IPS-NIHi11 (cell line): ENCODE data around the gene TNFSF10.
A peak's percentile ranks its signal among the peaks of the same experiment; 100 is the strongest.

Experiments used
- DNase-seq: peaks from one replicate; pipeline ENCODE4 v3.0.0; 2012; ENCODE audit warnings: mixed read lengths, low spot score

Gene TNFSF10

GRCh38 chr3:172516318-172517214, 6.7 kb downstream of the TNFSF10 start:
- no peak for DNase-seq

DNA sequence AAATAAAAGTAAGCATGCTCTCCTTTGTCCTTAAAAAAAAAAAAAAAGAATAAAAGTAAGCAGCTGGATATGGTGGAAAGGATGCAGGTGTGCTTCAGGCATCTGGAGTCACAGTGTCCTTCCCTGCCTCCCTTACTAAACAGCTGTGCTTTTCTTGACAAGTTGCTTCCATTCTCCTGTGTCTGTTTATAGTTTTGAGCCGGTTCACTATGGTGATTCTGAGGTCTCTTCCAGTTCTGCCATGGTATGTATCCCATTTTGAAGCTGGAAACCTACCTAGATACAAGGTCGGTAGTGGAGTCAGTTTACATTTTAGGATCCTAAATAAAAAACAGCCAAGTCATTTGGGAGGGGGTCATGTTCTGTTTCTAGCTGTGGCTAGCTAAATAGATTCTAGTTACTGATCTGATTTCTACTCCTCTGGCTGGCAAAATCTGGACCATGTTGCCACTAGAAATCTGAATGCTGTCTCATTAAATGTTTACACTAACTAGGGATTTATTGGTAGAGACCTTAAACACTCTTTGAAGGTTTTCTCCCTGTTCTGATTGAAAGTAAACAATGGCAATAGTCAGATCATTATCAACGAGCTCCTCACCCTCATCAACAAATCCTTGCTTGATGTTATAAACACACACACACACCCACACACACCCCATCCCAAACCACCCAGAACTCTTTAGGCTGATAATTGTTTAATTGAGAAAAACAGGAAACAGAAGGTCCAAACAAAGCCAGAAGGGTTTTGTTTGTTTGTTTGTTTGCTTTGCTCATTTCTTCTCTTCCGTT, 7.9 kb downstream of the TNFSF10 start:
- no peak for DNase-seq

GRCh38 chr3:172514678-172515077, 8.6 kb downstream of the TNFSF10 start:
- DNase-seq: no peak

DNA sequence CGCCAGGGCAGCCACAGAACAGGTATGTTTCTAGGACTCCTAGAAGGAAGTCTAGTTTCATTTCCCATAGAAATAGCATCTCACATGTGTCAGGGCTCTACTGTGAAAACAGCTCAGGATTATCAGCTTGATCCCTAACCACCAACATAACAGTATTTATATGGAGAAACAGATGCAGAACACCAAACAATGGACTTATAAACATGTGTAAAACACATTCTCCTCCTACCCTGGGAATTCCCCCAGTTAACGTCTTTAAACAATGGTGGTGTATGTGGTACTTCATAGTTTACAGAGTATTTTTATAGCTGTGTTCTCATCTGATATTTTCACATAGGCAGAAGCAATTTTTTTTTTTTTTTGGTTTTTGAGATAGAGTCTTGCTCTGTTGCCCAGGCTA, 9.7 kb downstream of the TNFSF10 start:
- no peak for DNase-seq

DNA sequence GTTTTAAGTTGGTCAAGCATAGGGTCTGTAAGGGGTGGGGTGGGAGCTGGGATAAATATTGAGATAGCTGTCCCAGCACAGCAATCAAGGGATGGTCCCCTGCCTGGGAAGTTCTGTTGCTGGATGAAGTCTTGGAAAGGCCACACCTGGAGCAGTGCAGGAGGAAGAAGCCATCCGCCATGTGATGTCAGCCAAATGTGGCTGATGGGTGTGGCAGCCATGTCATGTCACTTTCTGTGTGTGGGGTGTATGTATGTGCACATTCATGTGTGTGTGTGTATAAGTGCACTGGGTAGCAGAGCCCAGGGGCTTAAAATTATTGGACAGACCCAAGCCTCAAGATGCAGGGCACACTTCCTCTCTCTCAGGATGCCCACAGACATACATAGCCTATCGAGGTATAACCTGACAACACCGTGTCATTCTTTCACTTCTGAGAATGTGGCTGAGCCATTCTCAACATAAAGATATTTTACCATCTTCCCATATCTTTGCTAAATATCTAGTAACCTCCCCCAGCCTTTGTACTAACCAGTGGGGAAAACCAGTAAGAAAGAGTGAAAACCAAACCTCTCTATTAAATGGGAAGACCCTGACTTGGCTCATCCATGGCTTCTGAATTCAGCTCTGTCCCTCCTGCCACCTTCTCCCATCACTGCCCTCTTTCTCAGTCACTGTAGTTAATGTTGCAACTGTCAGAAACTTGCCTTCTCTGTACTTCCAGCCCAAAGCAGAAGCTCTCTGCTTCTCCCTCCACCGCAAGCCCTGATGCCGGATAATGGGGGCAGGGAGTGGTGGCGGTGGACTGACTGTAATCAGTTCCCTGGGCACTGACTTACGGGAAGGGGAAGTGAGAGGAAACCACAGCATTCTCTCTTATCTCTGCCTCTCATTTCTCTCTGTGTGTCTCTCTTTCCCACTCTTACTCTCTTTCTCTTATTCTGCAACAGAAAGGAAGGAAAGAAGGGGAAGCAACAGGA, 11.2 kb downstream of the TNFSF10 start:
- no peak for DNase-seq

DNA sequence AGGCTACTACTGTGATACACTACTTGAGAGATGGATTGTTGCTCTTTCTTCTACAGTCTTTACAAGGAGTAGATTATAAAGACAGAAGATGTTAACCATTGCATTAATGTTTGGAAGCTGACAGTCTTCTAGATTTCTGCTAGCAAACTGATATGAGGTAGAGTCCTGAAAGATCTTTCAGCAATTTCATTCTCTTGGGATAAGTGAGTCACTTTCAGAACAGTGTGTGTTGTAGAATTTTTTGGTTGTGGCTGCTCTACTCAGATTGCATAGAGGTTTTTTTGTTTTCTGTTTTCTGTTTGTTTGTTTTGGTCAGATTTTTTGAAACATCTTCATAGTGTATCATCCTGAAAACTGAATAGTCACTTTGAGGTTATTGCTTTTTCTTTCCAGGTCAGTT, 17.1 kb downstream of the TNFSF10 start:
- no peak for DNase-seq

- DNase-seq: no peak
Measured at GRCh38 chr3:172501540-172501939, 21.7 kb downstream of the TNFSF10 start.

DNA sequence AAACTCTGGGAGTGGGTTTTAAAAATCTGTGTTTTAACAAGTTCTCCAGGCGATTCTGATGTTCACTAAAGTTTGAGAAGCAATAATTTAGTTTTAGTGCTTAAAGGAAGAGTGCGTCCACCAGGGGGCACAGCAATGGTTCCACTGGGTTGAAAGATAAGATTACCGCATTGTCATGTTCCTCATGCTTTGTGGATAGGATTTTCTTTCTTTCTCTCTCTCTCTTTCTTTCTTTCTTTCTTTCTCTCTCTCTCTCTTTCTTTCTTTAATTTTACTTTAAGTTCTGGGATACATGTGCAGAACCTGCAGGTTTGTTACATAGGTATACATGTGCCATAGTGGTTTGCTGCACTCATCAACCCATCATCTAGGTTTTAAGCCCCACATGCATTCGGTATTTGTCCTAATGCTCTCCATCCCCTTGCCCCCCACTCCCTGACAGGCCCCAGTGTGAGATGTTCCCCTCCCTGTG, 33.0 kb downstream of the TNFSF10 start:
- peak; percentile 65 for DNase-seq

DNA sequence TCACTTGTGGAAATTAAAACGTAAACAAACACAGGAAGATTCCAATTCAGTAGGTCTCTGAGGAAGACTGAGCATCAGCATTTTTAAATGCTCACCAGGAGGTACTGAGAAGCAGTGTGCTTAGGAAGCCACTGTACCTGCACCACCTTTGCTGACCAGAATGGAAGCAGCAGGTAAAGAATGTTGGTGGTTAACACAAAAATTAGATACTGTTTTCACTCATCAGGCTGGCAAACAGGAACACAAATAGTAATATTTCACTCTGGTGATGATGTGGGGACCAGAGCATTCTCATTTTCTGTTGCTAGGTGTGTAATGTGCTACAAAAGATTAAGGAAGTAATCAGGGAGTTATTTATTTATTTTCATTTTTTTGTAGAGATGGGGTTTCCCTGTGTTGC, 45.1 kb downstream of the TNFSF10 start:
- no peak for DNase-seq

DNA sequence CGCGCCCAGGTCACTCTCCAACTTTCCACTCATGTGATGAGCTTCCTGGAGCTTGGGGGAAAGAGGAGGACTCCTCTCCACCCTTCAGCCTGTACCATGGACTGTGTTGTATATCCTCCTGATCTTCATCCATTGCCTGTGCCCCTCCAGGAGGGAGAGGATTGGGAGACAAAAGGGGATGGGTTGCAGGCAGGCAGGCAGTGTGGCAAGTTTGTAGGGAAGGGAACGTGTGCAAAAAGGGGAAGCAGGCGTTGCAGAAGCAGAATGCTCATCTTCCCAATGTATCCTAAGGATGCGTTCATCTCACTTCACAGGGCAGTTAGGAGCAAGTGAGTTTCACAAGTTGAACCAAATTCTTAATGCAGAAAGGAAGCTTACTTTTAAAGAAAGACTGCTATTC, 46.9 kb downstream of the TNFSF10 start:
- DNase-seq: no peak

DNA sequence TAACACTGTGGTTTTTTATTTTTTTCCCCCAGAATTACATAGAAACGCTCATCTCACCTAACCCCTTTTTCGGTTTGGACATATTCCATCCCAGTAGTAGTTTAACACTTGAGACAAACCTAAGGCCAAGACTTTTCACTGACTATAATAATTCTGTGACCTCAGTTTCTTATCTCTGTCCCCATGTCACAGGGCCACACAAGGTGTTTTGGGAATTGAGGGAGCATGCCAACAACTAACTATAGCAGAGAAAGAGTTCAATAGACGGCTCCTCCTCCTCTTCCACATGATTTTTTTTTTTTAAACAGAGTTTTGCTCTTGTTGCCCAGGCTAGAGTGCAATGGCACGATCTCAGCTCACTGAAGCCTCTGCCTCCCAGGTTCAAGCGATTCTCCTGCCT, 47.5 kb downstream of the TNFSF10 start:
- DNase-seq: no peak

DNA sequence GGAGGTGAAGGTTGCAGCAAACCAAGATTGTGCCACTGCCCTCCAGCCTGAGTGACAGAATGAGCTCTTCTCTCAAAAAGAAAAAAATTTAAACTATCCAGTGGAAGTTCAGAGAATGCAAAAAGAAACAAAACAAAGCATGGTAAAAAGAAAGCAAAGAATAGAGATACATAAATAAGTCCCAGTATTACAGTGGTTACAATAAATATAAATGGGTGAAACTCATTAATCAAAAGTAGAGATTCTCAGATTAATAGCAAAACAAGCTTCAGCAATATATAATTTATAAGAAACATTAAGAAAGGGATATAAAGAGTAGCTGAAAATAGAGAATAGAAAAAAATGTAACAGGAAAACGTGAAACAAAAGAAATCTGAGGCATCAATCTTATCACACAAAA, 51.3 kb downstream of the TNFSF10 start:
- no peak for DNase-seq

GRCh38 chr3:172470588-172470987, 52.6 kb downstream of the TNFSF10 start:
- no peak for DNase-seq

DNA sequence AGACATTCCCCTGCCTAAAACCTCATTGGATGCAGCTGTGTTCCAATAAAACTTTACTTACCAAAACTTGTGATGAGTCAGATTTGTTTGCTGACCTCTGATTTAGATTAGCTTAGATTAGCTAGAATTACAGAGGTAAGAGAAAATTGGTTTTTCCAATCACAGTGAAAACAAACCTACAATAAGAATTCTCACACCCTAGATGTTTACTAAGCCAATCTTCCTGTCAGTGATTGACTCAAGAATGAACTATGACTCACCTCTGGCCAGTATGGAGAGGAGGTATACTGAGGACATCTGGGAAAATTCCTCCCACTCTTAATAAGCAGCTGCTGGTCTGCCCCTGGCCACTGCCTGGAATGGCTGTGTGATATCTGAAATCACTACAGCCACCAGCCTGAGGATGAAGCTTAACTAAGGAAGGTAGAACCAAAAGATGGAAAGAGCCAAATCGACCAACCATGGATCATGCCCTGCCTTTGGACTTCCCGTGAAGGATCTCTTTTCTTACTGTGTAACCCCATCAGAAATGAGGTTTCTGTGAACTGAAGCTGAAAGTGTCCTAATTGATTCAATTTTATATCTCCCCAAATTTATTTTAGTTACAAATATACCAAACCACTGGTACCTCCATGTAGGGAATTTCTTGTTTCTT, 55.9 kb downstream of the TNFSF10 start:
- DNase-seq: no peak

- DNase-seq: no peak
Measured at GRCh38 chr3:172466553-172467130, 56.6 kb downstream of the TNFSF10 start.

DNA sequence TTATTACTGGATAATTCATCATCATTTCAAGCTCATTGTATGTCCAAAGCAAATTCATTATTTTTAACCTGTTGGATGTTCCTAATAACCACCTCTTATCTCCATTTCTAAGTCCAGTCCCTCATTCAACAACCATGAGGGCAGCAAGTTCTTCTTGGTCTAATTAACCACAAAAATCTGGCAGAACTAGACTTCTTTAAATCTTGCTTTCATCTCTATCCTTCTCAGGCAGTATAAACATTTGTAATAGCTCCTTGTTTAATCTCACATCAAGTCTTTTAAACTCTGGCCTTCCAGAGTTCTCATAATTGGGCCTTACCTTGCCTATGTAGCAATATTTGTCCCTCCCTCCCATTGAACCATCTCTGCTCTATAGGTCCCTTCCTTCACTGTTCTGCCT, 57.9 kb downstream of the TNFSF10 start:
- no peak for DNase-seq

DNA sequence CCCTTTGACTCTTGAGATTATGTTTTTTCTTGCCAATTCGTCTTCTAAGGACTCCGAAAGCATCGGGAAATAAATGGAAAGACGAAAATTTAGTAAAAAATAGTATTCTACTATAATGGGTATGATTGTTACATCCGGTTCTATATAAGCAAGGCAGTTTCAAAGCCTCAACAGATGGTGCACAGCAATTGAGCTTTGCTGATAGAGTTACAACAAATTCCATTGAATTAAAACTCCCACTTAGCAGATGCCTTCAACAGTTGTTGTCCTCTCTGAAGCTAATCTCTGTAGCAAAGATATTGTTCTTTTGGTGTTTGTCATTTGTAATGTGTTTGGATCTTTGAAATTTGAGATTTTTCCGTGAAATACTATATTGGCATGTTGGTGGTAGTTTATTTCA, 58.9 kb downstream of the TNFSF10 start:
- no peak for DNase-seq

DNA sequence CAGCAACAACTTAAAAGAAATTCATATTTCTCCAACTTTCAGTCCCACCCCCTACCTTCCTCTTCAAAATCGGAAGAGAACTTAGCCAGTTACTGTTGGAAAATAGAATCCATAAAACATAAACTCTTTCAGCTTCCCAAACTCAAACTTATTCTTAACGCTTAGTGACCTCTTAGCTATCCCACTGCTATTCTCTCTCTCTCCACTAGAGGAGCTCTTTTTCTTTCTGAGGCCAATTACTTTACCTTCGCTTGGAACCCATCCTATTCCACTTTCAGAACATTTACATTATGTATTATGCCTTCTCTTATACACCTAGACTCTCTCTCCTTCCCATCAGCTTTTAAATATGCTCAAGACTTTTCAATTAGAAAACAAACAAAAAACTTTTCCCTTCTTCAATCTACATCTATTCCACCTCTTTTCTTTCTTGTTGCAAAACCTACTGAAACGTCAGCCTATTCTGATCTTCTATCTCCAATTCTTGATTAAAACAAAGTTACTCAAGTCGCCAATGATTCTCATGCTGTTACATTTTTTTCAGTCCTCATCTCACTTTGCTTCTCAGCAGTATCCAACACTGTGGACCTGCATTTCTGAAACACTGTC, 61.6 kb downstream of the TNFSF10 start:
- DNase-seq: peak; percentile 78

DNA sequence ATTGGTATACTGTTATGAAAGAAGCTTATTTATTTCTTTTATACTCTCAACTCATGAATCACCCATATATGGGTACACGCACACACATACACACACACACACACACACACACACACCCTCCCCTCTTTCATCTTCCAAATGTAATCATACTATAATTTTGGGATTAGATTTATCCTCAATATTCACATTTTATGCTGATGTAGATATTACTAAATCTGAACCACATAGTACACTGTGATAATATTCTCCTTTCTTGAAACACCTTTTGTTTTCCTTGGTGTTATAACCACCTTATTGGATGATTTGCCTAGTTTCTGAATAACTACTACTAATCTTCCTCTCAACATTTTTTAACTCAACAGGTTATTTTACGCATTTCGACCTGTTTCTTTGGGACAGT, 66.8 kb downstream of the TNFSF10 start:
- DNase-seq: no peak
